CD14-positive monocyte (primary cell): ENCODE measurements around the gene MUC5AC. TPM values are rescaled to one million over a fixed set of nuclear protein-coding genes. Genes with fewer than 3 reads are reported as not detected.

ENCODE experiments used
- DNase-seq, 3 donors: peaks; one replicate each; pipeline ENCODE4 v3.0.0-alpha.2; 2011 to 2022
- H2AFZ ChIP-seq: 2 replicates; pipeline ENCODE4 v1.6.0; 2012; ENCODE audit warnings: mild to moderate bottlenecking, low read depth, low read length, inconsistent platforms; ENCODE audit not compliant: insufficient read depth, poor library complexity, severe bottlenecking
- H3K27ac ChIP-seq, 2 donors: 1 replicate in 1 of 2; 2 replicates in 1 of 2; pipeline ENCODE4 v1.5.1; 2012 to 2013; ENCODE audit warnings: low read length in 2 of 2, control low read depth in 1 of 2, inconsistent platforms in 1 of 2, low read depth in 1 of 2, mild to moderate bottlenecking in 1 of 2
- H3K27me3 ChIP-seq, 2 donors: one replicate each; pipeline versions ENCODE4 v1.6.0 to v1.6.1; 2011 to 2013; ENCODE audit warnings: low read length in 2 of 2; ENCODE audit not compliant: control insufficient read depth in 2 of 2, insufficient read depth in 2 of 2
- H3K36me3 ChIP-seq, 2 donors: replicated peaks in 1 of 2; 1 replicate in 1 of 2; 2 replicates in 1 of 2; pipeline versions ENCODE4 v1.5.1 to v1.6.1; 2012 to 2013; ENCODE audit warnings: low read length in 2 of 2, control low read depth in 1 of 2, inconsistent platforms in 1 of 2, mild to moderate bottlenecking in 1 of 2; ENCODE audit not compliant: insufficient read depth in 2 of 2, control insufficient read depth in 1 of 2
- H3K4me1 ChIP-seq, 2 donors: 1 replicate in 1 of 2; 2 replicates in 1 of 2; pipeline versions ENCODE4 v1.5.1 to v1.6.1; 2012 to 2013; ENCODE audit warnings: low read length in 2 of 2, control low read depth in 1 of 2, inconsistent platforms in 1 of 2, mild to moderate bottlenecking in 1 of 2, moderate library complexity in 1 of 2; ENCODE audit not compliant: insufficient read depth in 2 of 2, control insufficient read depth in 1 of 2
- H3K4me2 ChIP-seq: replicated peaks from 2 replicates; pipeline ENCODE3; 2012; ENCODE audit warnings: low read length, moderate library complexity, mild to moderate bottlenecking; ENCODE audit not compliant: poor library complexity, severe bottlenecking; ENCODE audit errors: extremely low read depth
- H3K4me3 ChIP-seq, 3 experiments: fragments of 200-600 bp in 1 of 3; sonication (generic) in 1 of 3; replicated peaks in 1 of 3; 1 replicate in 2 of 3; 2 replicates in 1 of 3; pipeline ENCODE4 v1.5.1; 2011 to 2013; ENCODE audit warnings: low read length in 3 of 3, mild to moderate bottlenecking in 3 of 3, control low read depth in 2 of 3, low read depth in 2 of 3, inconsistent platforms in 1 of 3, moderate library complexity in 1 of 3
- H3K79me2 ChIP-seq: 2 replicates; pipeline ENCODE4 v1.6.0; 2012; ENCODE audit warnings: mild to moderate bottlenecking, control low read depth, inconsistent platforms, low read length, moderate library complexity; ENCODE audit not compliant: insufficient read depth
- H3K9ac ChIP-seq: 2 replicates; pipeline ENCODE4 v1.6.0; 2017; ENCODE audit warnings: low read length, mild to moderate bottlenecking; ENCODE audit not compliant: insufficient read depth, poor library complexity, severe bottlenecking
- H3K9me3 ChIP-seq, 2 donors: replicated peaks in 1 of 2; 1 replicate in 1 of 2; 2 replicates in 1 of 2; pipeline versions ENCODE4 v1.5.1 to v1.6.1; 2012 to 2013; ENCODE audit warnings: low read length in 2 of 2, control low read depth in 1 of 2; ENCODE audit not compliant: control insufficient read depth in 1 of 2, insufficient read depth in 1 of 2
- H4K20me1 ChIP-seq: 2 replicates; pipeline ENCODE4 v1.6.0; 2012; ENCODE audit warnings: mild to moderate bottlenecking, low read length, control low read depth, moderate library complexity; ENCODE audit not compliant: insufficient read depth
- H3K27ac Mint-ChIP-seq, 7 donors: one replicate each; pipeline ENCODE4 v1.8.0; 2020; ENCODE audit warnings: mild to moderate bottlenecking in 7 of 7, mixed read lengths in 7 of 7, moderate library complexity in 6 of 7, inconsistent platforms in 2 of 7
- H3K27me3 Mint-ChIP-seq, 3 donors: one replicate each; pipeline ENCODE4 v1.8.0; 2021 to 2022; ENCODE audit warnings: low read depth in 3 of 3, mild to moderate bottlenecking in 3 of 3, mixed read lengths in 3 of 3, moderate library complexity in 3 of 3, inconsistent platforms in 1 of 3
- H3K36me3 Mint-ChIP-seq, 2 donors: one replicate each; pipeline ENCODE4 v1.8.0; 2020; ENCODE audit warnings: mixed read lengths in 2 of 2, inconsistent platforms in 1 of 2, mild to moderate bottlenecking in 1 of 2
- H3K4me1 Mint-ChIP-seq: one replicate; pipeline ENCODE4 v1.8.0; 2020; ENCODE audit warnings: mild to moderate bottlenecking, mixed read lengths
- H3K4me3 Mint-ChIP-seq, 2 donors: one replicate each; pipeline ENCODE4 v1.8.0; 2020; ENCODE audit warnings: mild to moderate bottlenecking in 2 of 2, mixed read lengths in 2 of 2, moderate library complexity in 1 of 2
- H3K9me3 Mint-ChIP-seq, 7 donors: one replicate each; pipeline ENCODE4 v1.8.0; 2020 to 2022; ENCODE audit warnings: mixed read lengths in 7 of 7, mild to moderate bottlenecking in 6 of 7, moderate library complexity in 6 of 7, inconsistent platforms in 2 of 7
- CTCF ChIP-seq: fragments of 200-600 bp; IDR thresholded peaks from one replicate; pipeline ENCODE4 v1.8.0; 2022; ENCODE audit warnings: antibody characterized with exemption, mild to moderate bottlenecking
- WGBS: methylation state at CpG from one replicate; pipeline ENCODE4 v1.1.5; 2013; ENCODE audit warnings: missing lambda C conversion rate; ENCODE audit not compliant: insufficient coverage; 5-methylcytosine and 5-hydroxymethylcytosine counted together
- intact Hi-C, 2 donors: fragments of 100-400 bp; cut with micrococcal nuclease; formaldehyde crosslinking; loops; one replicate each; pipeline versions ENCODE4 v1.15.0 to v1.15.1; 2023
- polyA plus RNA-seq, 3 donors: library from polyadenylated mRNA; depleted of rRNA in 1 of 3; unstranded in 2 of 3; stranded (reverse) in 1 of 3; fragments of 300-500 nt in 2 of 3; fragments of >200 nt in 1 of 3; fragmentation: Illumina TruSeq in 2 of 3; gene quantifications; 1 replicate in 2 of 3; 2 replicates in 1 of 3; pipeline ENCODE4 v1.2.3, GENCODE V29; 2012 to 2021

The MUC5AC gene
- polyA plus RNA-seq, 3 donors: not detected

GRCh38 chr11:1202776-1203504 is 45.2 kb downstream of the MUC5AC start:
- intact Hi-C loops: loop anchor here in 1 of 2 donors (2.0 to 5.0 kb wide), 2 partner anchors 312 to 369 kb away; partner anchors contain the start of gene DUSP8
- no peak overlapping the region for H3K27ac Mint-ChIP-seq
- peak; percentile 20 to 45 (median 36) for DNase-seq
- no peak overlapping the region for H3K9ac ChIP-seq
- no peaks in the 10 kb centered on the region for H3K4me1 Mint-ChIP-seq
- no peaks in the 10 kb centered on the region for H3K36me3 Mint-ChIP-seq
- WGBS: 26% methylated on average over 27 of the region's 32 CpGs
- H3K4me3 Mint-ChIP-seq: no peak overlapping the region
- no peaks in the 10 kb centered on the region for H3K4me1 ChIP-seq
- H3K9me3 Mint-ChIP-seq: no peaks in the 10 kb centered on the region
- H2AFZ ChIP-seq: no peak overlapping the region
- H3K27ac ChIP-seq: no peak overlapping the region
- H3K9me3 ChIP-seq: no peaks in the 10 kb centered on the region
- TF ChIP-seq CTCF: peak; percentile 94
- H3K36me3 ChIP-seq: no peaks in the 10 kb centered on the region
- H4K20me1 ChIP-seq: no peaks in the 10 kb centered on the region
- H3K79me2 ChIP-seq: no peaks in the 10 kb centered on the region
- H3K4me3 ChIP-seq: no peak overlapping the region
- H3K27me3 Mint-ChIP-seq: peaks cover 2 to 4% (median 3%) of the 10 kb centered on the region in 3 donors
- H3K27me3 ChIP-seq: no peaks in the 10 kb centered on the region
- H3K4me2 ChIP-seq: no peak overlapping the region

GRCh38 chr11:1203505-1204271 is 45.9 kb downstream of the MUC5AC start:
- no peak overlapping the region for H3K4me2 ChIP-seq
- no peak overlapping the region for H3K4me3 ChIP-seq
- H3K27ac Mint-ChIP-seq: no peak overlapping the region
- H3K27ac ChIP-seq: no peak overlapping the region
- no peak overlapping the region for H3K4me3 Mint-ChIP-seq
- H3K36me3 ChIP-seq: no peaks in the 10 kb centered on the region
- H3K27me3 ChIP-seq: no peaks in the 10 kb centered on the region
- H2AFZ ChIP-seq: no peak overlapping the region
- intact Hi-C loops: loop anchor here in 1 of 2 donors (2.0 to 5.0 kb wide), 2 partner anchors 311 to 369 kb away; partner anchors contain the start of gene DUSP8
- H3K4me1 Mint-ChIP-seq: no peaks in the 10 kb centered on the region
- H3K36me3 Mint-ChIP-seq: no peaks in the 10 kb centered on the region
- no peaks in the 10 kb centered on the region for H4K20me1 ChIP-seq
- no peaks in the 10 kb centered on the region for H3K9me3 ChIP-seq
- no peaks in the 10 kb centered on the region for H3K9me3 Mint-ChIP-seq
- peaks cover 2 to 4% (median 3%) of the 10 kb centered on the region in 3 donors for H3K27me3 Mint-ChIP-seq
- no peak for TF ChIP-seq CTCF
- 79% methylated on average over 22 of the region's 30 CpGs for WGBS
- H3K4me1 ChIP-seq: no peaks in the 10 kb centered on the region
- H3K9ac ChIP-seq: no peak overlapping the region
- DNase-seq: no peak
- no peaks in the 10 kb centered on the region for H3K79me2 ChIP-seq
